Hair follicle dermal papilla cell (primary cell): Measurements from ENCODE around the gene DMRTC1B. TPM values are rescaled to one million over a fixed set of nuclear protein-coding genes. Genes with fewer than 3 reads are reported as not detected.
A peak's percentile ranks its signal among the peaks of the same experiment; 100 is the strongest.

Experiments
- small RNA-seq: library from RNA; depleted of rRNA; stranded (forward); fragments of <200 nt; gene quantifications from one replicate; pipeline ENCODE3, GENCODE V24; 2012
- total RNA-seq: library from RNA; depleted of rRNA; stranded (reverse); fragments of >200 nt; gene quantifications from 2 replicates; pipeline ENCODE4 v1.2.3, GENCODE V29; 2012

Gene DMRTC1B
- total RNA-seq = not detected in 2 replicates

GRCh38 chrX:72776653-72777466 is at the start of gene DMRTC1B:
Gene DMRTC1B (plus strand): TSS chrX:72776890. CDS start chrX:72845136, 68,246 bp downstream.

GRCh38 chrX:72782560-72782959 is 5.9 kb downstream of the DMRTC1B start, which contains the start of gene FAM236B:
Gene FAM236B (minus strand): TSS chrX:72782660. CDS start chrX:72782560, 100 bp downstream.

GRCh38 chrX:72808110-72808509 is 31.4 kb downstream of the DMRTC1B start, which contains the start of gene FAM236D:
Gene FAM236D (minus strand): TSS chrX:72808210. CDS start chrX:72808110, 100 bp downstream.

Small RNA genes lying within 50 kb of the gene (small RNA-seq; reads per million reads assigned to genes)
- gene RNU1-112P = 5.3 reads per million, percentile 79 among the genes with 10 or more reads in this experiment

Other genes starting within 250 kb of the DMRTC1B start
- 20.3 and 23.4 TPM in 2 replicates for gene HDAC8, start 204.0 kb upstream of the DMRTC1B start, total RNA-seq
- 1.8 and 4.5 TPM in 2 replicates for gene PHKA1, start 62.6 kb upstream of the DMRTC1B start, total RNA-seq
- not detected in 2 replicates for gene FAM236B, start 5.8 kb downstream of the DMRTC1B start, total RNA-seq
- not detected in 2 replicates for gene FAM236D, start 31.3 kb downstream of the DMRTC1B start, total RNA-seq
- not detected in 2 replicates for gene FAM236C, start 135.7 kb downstream of the DMRTC1B start, total RNA-seq
- gene FAM236A, start 161.3 kb downstream of the DMRTC1B start, total RNA-seq = not detected in 2 replicates
- not detected in 2 replicates for gene DMRTC1, start 166.9 kb downstream of the DMRTC1B start, total RNA-seq
- not detected in 2 replicates for gene PABPC1L2B, start 226.0 kb downstream of the DMRTC1B start, total RNA-seq